Neural cell (in vitro differentiated cells): ENCODE data around the gene TRAPPC2.

Experiments used
- EP300 ChIP-seq: fragments of 450-650 bp; conservative IDR thresholded peaks from 2 replicates; pipeline ENCODE4 v1.6.1; 2014; ENCODE audit warnings: antibody characterized with exemption, mild to moderate bottlenecking, moderate library complexity; ENCODE audit not compliant: poor library complexity, severe bottlenecking
- EZH2 ChIP-seq: fragments of 200-600, 300-800 bp; shearing (Covaris generic), sonication (generic); IDR thresholded peaks from 2 replicates; pipeline ENCODE4 v1.6.1; 2014; ENCODE audit warnings: antibody characterized with exemption, low read length, borderline replicate concordance, mild to moderate bottlenecking; ENCODE audit not compliant: insufficient read depth, poor library complexity, severe bottlenecking
- POLR2AphosphoS5 ChIP-seq: IDR thresholded peaks from 2 replicates; pipeline ENCODE4 v1.6.1; 2012
- RAD21 ChIP-seq: fragments of 450-650 bp; conservative IDR thresholded peaks from 2 replicates; pipeline ENCODE4 v1.6.1; 2014; ENCODE audit warnings: antibody characterized with exemption, mild to moderate bottlenecking, moderate library complexity
- TF ChIP-seq, protein P1 (sequence below): fragments of 450-650 bp; IDR thresholded peaks from 2 replicates; pipeline ENCODE4 v1.5.1; 2014; ENCODE audit warnings: antibody characterized with exemption, mild to moderate bottlenecking, moderate library complexity; ENCODE audit not compliant: poor library complexity, severe bottlenecking

DNA sequence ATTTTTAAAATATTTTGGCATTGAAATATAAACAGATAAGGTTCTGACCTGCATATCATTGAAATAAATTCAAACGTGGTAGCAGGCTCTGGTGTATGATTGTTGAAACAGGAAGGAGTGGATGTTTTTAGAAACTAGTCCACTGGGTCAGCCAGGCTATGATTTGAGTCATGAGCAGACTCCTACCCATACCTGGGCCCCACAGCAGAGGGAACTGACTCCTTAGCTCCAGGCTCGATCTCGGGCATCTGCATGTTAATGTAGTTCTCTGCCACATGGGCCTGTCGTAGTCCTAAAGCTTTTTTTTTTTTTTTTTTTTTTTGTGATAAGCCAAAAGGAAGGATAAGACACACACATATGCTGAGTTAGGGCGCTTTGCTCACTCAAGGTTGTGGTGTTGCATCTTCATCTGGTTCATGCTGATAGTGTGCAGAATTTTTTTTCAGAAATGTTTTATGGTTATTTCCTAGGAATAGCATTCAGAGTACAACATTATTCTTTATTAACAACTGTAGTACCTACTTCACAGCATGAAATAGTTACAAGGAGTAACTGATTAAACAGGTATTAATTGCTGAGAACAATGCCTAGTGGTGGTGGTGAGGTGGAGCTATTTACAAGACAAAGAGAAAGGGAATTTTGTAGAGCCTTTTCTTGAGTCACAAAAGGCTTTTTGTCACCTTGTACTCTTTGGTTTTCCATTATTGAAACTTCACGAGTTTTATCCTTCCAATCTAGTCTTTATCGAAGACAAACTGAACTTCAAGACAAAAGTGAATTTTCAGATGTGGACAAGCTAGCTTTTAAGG is 27.4 kb upstream of the TRAPPC2 start:
- TF ChIP-seq EP300: no peak
- TF ChIP-seq, protein P1, sequence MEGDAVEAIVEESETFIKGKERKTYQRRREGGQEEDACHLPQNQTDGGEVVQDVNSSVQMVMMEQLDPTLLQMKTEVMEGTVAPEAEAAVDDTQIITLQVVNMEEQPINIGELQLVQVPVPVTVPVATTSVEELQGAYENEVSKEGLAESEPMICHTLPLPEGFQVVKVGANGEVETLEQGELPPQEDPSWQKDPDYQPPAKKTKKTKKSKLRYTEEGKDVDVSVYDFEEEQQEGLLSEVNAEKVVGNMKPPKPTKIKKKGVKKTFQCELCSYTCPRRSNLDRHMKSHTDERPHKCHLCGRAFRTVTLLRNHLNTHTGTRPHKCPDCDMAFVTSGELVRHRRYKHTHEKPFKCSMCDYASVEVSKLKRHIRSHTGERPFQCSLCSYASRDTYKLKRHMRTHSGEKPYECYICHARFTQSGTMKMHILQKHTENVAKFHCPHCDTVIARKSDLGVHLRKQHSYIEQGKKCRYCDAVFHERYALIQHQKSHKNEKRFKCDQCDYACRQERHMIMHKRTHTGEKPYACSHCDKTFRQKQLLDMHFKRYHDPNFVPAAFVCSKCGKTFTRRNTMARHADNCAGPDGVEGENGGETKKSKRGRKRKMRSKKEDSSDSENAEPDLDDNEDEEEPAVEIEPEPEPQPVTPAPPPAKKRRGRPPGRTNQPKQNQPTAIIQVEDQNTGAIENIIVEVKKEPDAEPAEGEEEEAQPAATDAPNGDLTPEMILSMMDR: no peak
- no peak for TF ChIP-seq POLR2AphosphoS5
- no peak for TF ChIP-seq EZH2
- TF ChIP-seq RAD21: no peak
